ENCODE results near the gene GALNT2. TPM values are rescaled to one million over a fixed set of nuclear protein-coding genes. Genes with fewer than 3 reads are reported as not detected.

GALNT2 gene
- total and polyA plus RNA-seq, 2 experiments from 2014 or later = 17.8 to 48.3 TPM

DNA sequence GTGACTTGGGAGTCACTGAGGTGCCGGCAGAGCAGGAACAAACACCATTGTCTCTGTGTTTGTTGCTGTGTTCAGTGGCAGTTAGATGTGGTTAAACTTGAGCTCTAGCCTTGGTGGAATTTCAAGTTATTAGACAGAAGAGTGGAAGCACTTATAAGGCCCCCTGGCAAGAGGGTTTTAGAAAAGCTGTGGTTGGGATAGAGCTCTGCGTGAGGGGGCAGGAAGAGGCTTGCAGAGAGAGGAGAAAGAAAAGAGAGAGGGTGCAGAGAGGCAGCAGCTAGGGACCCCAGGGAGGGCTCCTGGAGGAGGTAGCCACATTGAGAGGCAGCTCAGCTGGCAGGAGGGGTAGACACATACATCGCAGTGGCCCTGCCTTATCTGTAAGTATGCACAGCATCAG lies 128.2 kb downstream of the GALNT2 start (continued):
- TF ChIP-seq, protein P1, sequence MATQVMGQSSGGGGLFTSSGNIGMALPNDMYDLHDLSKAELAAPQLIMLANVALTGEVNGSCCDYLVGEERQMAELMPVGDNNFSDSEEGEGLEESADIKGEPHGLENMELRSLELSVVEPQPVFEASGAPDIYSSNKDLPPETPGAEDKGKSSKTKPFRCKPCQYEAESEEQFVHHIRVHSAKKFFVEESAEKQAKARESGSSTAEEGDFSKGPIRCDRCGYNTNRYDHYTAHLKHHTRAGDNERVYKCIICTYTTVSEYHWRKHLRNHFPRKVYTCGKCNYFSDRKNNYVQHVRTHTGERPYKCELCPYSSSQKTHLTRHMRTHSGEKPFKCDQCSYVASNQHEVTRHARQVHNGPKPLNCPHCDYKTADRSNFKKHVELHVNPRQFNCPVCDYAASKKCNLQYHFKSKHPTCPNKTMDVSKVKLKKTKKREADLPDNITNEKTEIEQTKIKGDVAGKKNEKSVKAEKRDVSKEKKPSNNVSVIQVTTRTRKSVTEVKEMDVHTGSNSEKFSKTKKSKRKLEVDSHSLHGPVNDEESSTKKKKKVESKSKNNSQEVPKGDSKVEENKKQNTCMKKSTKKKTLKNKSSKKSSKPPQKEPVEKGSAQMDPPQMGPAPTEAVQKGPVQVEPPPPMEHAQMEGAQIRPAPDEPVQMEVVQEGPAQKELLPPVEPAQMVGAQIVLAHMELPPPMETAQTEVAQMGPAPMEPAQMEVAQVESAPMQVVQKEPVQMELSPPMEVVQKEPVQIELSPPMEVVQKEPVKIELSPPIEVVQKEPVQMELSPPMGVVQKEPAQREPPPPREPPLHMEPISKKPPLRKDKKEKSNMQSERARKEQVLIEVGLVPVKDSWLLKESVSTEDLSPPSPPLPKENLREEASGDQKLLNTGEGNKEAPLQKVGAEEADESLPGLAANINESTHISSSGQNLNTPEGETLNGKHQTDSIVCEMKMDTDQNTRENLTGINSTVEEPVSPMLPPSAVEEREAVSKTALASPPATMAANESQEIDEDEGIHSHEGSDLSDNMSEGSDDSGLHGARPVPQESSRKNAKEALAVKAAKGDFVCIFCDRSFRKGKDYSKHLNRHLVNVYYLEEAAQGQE (IDR thresholded peaks at IDR 0.05; ENCODE audit: unreplicated experiment) = no peak
- TF ChIP-seq, protein P2, sequence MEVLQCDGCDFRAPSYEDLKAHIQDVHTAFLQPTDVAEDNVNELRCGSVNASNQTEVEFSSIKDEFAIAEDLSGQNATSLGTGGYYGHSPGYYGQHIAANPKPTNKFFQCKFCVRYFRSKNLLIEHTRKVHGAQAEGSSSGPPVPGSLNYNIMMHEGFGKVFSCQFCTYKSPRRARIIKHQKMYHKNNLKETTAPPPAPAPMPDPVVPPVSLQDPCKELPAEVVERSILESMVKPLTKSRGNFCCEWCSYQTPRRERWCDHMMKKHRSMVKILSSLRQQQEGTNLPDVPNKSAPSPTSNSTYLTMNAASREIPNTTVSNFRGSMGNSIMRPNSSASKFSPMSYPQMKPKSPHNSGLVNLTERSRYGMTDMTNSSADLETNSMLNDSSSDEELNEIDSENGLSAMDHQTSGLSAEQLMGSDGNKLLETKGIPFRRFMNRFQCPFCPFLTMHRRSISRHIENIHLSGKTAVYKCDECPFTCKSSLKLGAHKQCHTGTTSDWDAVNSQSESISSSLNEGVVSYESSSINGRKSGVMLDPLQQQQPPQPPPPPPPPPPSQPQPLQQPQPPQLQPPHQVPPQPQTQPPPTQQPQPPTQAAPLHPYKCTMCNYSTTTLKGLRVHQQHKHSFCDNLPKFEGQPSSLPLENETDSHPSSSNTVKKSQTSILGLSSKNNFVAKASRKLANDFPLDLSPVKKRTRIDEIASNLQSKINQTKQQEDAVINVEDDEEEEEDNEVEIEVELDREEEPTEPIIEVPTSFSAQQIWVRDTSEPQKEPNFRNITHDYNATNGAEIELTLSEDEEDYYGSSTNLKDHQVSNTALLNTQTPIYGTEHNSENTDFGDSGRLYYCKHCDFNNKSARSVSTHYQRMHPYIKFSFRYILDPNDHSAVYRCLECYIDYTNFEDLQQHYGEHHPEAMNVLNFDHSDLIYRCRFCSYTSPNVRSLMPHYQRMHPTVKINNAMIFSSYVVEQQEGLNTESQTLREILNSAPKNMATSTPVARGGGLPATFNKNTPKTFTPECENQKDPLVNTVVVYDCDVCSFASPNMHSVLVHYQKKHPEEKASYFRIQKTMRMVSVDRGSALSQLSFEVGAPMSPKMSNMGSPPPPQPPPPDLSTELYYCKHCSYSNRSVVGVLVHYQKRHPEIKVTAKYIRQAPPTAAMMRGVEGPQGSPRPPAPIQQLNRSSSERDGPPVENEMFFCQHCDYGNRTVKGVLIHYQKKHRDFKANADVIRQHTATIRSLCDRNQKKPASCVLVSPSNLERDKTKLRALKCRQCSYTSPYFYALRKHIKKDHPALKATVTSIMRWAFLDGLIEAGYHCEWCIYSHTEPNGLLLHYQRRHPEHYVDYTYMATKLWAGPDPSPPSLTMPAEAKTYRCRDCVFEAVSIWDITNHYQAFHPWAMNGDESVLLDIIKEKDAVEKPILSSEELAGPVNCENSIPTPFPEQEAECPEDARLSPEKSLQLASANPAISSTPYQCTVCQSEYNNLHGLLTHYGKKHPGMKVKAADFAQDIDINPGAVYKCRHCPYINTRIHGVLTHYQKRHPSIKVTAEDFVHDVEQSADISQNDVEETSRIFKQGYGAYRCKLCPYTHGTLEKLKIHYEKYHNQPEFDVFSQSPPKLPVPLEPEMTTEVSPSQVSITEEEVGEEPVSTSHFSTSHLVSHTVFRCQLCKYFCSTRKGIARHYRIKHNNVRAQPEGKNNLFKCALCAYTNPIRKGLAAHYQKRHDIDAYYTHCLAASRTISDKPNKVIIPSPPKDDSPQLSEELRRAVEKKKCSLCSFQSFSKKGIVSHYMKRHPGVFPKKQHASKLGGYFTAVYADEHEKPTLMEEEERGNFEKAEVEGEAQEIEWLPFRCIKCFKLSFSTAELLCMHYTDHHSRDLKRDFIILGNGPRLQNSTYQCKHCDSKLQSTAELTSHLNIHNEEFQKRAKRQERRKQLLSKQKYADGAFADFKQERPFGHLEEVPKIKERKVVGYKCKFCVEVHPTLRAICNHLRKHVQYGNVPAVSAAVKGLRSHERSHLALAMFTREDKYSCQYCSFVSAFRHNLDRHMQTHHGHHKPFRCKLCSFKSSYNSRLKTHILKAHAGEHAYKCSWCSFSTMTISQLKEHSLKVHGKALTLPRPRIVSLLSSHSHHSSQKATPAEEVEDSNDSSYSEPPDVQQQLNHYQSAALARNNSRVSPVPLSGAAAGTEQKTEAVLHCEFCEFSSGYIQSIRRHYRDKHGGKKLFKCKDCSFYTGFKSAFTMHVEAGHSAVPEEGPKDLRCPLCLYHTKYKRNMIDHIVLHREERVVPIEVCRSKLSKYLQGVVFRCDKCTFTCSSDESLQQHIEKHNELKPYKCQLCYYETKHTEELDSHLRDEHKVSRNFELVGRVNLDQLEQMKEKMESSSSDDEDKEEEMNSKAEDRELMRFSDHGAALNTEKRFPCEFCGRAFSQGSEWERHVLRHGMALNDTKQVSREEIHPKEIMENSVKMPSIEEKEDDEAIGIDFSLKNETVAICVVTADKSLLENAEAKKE (CRISPR knock-in tag; IDR thresholded peaks at IDR 0.05) = no peak

DNA sequence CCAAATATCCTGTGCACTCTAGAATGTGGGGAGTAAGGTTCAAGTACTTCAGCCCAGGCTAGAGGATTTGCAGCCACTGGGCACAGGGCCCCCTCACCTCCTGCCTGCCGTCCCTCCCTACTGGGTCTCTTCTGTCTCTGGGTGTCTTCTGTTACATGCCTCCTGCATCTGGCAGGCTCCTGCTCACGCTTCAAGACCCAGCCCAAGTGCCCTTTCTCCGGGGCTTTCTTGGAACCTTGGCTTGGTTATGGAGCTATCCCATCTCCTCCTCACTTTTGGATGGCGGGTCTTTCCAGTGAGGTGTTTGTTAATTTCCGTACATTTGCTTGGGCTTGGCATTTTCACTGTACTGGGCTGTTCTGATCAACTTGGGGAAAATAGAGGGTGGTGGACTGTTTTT lies 129.0 kb downstream of the GALNT2 start:
- H4K20me1 ChIP-seq (replicated peaks; ENCODE audit: insufficient read depth) = peaks cover 4% of the 10 kb centered on the region; the same call in 1 of the 2 replicates
- H3F3A ChIP-seq (replicated peaks; ENCODE audit: low read depth) = no peaks in the 10 kb centered on the region
- DNase-seq (ENCODE audit: low spot score) = no peak
- H3K36me3 Mint-ChIP-seq (ENCODE audit: low read depth) = no peaks in the 10 kb centered on the region; the same call in 2 of the 3 replicates
- H3K4me1 Mint-ChIP-seq = peaks cover 31% of the 10 kb centered on the region
- H3K79me2 ChIP-seq (replicated peaks; ENCODE audit: insufficient read depth) = peaks cover 14% of the 10 kb centered on the region
- TF ChIP-seq EZH2phosphoT487 (IDR thresholded peaks at IDR 0.05; ENCODE audit: unreplicated experiment) (no peak), POLR2AphosphoS5 (IDR thresholded peaks at IDR 0.05; ENCODE audit: low read depth) (no peak)
- no peaks in the 10 kb centered on the region for H3K36me3 ChIP-seq (ENCODE audit: insufficient read depth)
- no peak overlapping the region for H3K27ac ChIP-seq (ENCODE audit: low read depth)
- no peak overlapping the region for H2AFZ ChIP-seq
- no peak overlapping the region for H3K4me3 ChIP-seq
- no peak overlapping the region for H3K4me3 Mint-ChIP-seq
- H3K4me1 ChIP-seq (ENCODE audit: insufficient read depth) = no peaks in the 10 kb centered on the region
- no peak overlapping the region; the same call in 1 of the 2 replicates for H3K27ac Mint-ChIP-seq
- no peaks in the 10 kb centered on the region for H3K27me3 Mint-ChIP-seq (ENCODE audit: insufficient read depth, low read depth, poor library complexity)
- no peaks in the 10 kb centered on the region for H3K9me3 Mint-ChIP-seq
- H3K4me2 ChIP-seq = no peak overlapping the region
- no peaks in the 10 kb centered on the region for H3K9me2 ChIP-seq (ENCODE audit: insufficient read depth)
- no peak for ATAC-seq
- H3K27me3 ChIP-seq (ENCODE audit: insufficient read depth) = no peaks in the 10 kb centered on the region

Data from GM23338 (cell line).